Prostate gland (tissue), 2 donors: Measurements from ENCODE around the gene NABP2. TPM values are rescaled to one million over a fixed set of nuclear protein-coding genes. Genes with fewer than 3 reads are reported as not detected.
A peak's percentile ranks its signal among the peaks of the same experiment; 100 is the strongest.

ENCODE experiments used
- DNase-seq: peaks from one replicate; pipeline ENCODE4 v3.0.0-alpha.2; 2019; ENCODE audit warnings: low spot score
- H3K27ac ChIP-seq, 2 donors: fragments of 200-600 bp; sonication (generic); 2 replicates each; pipeline ENCODE4 v1.5.1; 2017 to 2019
- H3K27me3 ChIP-seq: fragments of 200-600 bp; sonication (generic); replicated peaks from 2 replicates; pipeline ENCODE4 v1.5.1; 2019; ENCODE audit not compliant: insufficient read depth
- H3K36me3 ChIP-seq, 2 donors: fragments of 200-600 bp; sonication (generic); 1 replicate in 1 of 2; 2 replicates in 1 of 2; pipeline versions ENCODE4 v1.5.1 to v1.8.1; 2017 to 2019
- H3K4me1 ChIP-seq: fragments of 200-600 bp; sonication (generic); replicated peaks from 2 replicates; pipeline ENCODE4 v1.5.1; 2019
- H3K4me3 ChIP-seq, 2 donors: fragments of 200-600 bp; sonication (generic); 2 replicates each; pipeline ENCODE4 v1.5.1; 2017 to 2019
- H3K9me3 ChIP-seq: fragments of 200-600 bp; sonication (generic); 2 replicates; pipeline ENCODE4 v1.5.1; 2017
- CTCF ChIP-seq, 4 experiments: fragments of 200-600 bp in 2 of 4; fragments of 450-650 bp in 2 of 4; sonication (generic) in 2 of 4; IDR thresholded peaks; 1 replicate in 3 of 4; 2 replicates in 1 of 4; pipeline ENCODE4 v1.5.1; 2016 to 2019; ENCODE audit warnings: antibody characterized with exemption in 4 of 4, mild to moderate bottlenecking in 2 of 4, moderate library complexity in 2 of 4
- POLR2A ChIP-seq: fragments of 450-650 bp; IDR thresholded peaks from one replicate; pipeline ENCODE4 v1.6.1; 2016; ENCODE audit warnings: antibody characterized with exemption, mild to moderate bottlenecking
- POLR2AphosphoS5 ChIP-seq: sonication (generic); formaldehyde crosslinking; IDR thresholded peaks from one replicate; pipeline ENCODE4 v1.6.1; 2017; ENCODE audit warnings: antibody characterized with exemption
- WGBS: methylation state at CpG from one replicate; pipeline ENCODE4 v1.1.5; 2018; 5-methylcytosine and 5-hydroxymethylcytosine counted together
- intact Hi-C: fragments of 100-400 bp; cut with DNase I; formaldehyde crosslinking; loops from one replicate; pipeline ENCODE4 v1.14.2; 2022
- total RNA-seq, 2 donors: library from RNA; depleted of rRNA; stranded (reverse); fragments of >200 nt; gene quantifications; one replicate each; pipeline ENCODE4 v1.1.0, GENCODE V29; 2016

The NABP2 gene
- total RNA-seq, 2 donors from 2014 or later: 21.4 to 33.2 TPM

GRCh38 chr12:56257071-56257470 is 32.9 kb downstream of the NABP2 start:
- DNase-seq: no peak
- H3K36me3 ChIP-seq: peaks cover 6 to 24% of the 10 kb centered on the region in 2 donors
- H3K27ac ChIP-seq: peak overlapping the region in 1 of 2 donors; percentile 89
- intact Hi-C loops: no loop called here
- no peak for TF ChIP-seq CTCF (IDR thresholded peaks at IDR 0.05)
- TF ChIP-seq POLR2A: no peak
- TF ChIP-seq POLR2AphosphoS5: no peak
- H3K4me3 ChIP-seq: peak overlapping the region; percentile 72 to 83
- no peaks in the 10 kb centered on the region for H3K27me3 ChIP-seq
- H3K4me1 ChIP-seq: peaks cover 6% of the 10 kb centered on the region
- no peaks in the 10 kb centered on the region for H3K9me3 ChIP-seq
- 42% methylated on average over 8 of the region's 8 CpGs for WGBS

GRCh38 chr12:56257491-56258067 is 33.4 kb downstream of the NABP2 start:
- Histone ChIP-seq H3K4me1 (peaks cover 6% of the 10 kb centered on the region), H3K4me3 (peak overlapping the region; percentile 72 to 83), H3K27me3 (no peaks in the 10 kb centered on the region), H3K27ac (peak overlapping the region; percentile 89 to 90), H3K36me3 (peaks cover 4 to 19% of the 10 kb centered on the region in 2 donors), H3K9me3 (no peaks in the 10 kb centered on the region)
- WGBS: 0% methylated on average over 27 of the region's 27 CpGs
- intact Hi-C loops: no loop called here
- no peak for TF ChIP-seq CTCF (IDR thresholded peaks at IDR 0.05)
- no peak for TF ChIP-seq POLR2AphosphoS5
- TF ChIP-seq POLR2A: no peak
- no peak for DNase-seq

GRCh38 chr12:56258068-56258819 is 34.1 kb downstream of the NABP2 start, which contains the start of gene ANKRD52:
Gene ANKRD52 (minus strand): TSS chr12:56258384. CDS start chr12:56258269, 115 bp downstream.
- Histone ChIP-seq H3K9me3 (no peaks in the 10 kb centered on the region), H3K27ac (peak within 1 kb of the TSS; percentile 89 to 90), H3K4me1 (peaks cover 6% of the 10 kb centered on the region), H3K27me3 (no peaks in the 10 kb centered on the region), H3K4me3 (peak within 1 kb of the TSS; percentile 72 to 83), H3K36me3 (peaks cover 0 to 13% of the 10 kb centered on the region in 2 donors)
- intact Hi-C loops: no loop called here
- no peak for TF ChIP-seq POLR2A
- TF ChIP-seq CTCF (IDR thresholded peaks at IDR 0.05): peak; percentile 64 to 91 (median 78)
- WGBS: under 1% methylated on average over 70 of the region's 78 CpGs
- peak; percentile 62 for DNase-seq

GRCh38 chr12:56258820-56259183 is 34.7 kb downstream of the NABP2 start:
- WGBS: 9% methylated on average over 9 of the region's 9 CpGs
- intact Hi-C loops: no loop called here
- DNase-seq: no peak
- Histone ChIP-seq H3K27me3 (no peaks in the 10 kb centered on the region), H3K36me3 (peaks cover 0 to 8% of the 10 kb centered on the region in 2 donors), H3K4me1 (peaks cover 6% of the 10 kb centered on the region), H3K27ac (peak overlapping the region; percentile 89 to 90), H3K9me3 (no peaks in the 10 kb centered on the region), H3K4me3 (peak overlapping the region; percentile 72 to 83)
- no peak for TF ChIP-seq CTCF (IDR thresholded peaks at IDR 0.05)
- no peak for TF ChIP-seq POLR2A
- TF ChIP-seq POLR2AphosphoS5: no peak
